Neuronal stem cell (in vitro differentiated cells): ENCODE data around the gene DHRS7.

Experiments used
- DNase-seq: peaks from one replicate; pipeline ENCODE4 v3.0.0-alpha.2; 2013; ENCODE audit warnings: low spot score
- H2AFZ ChIP-seq: one replicate; pipeline ENCODE4 v1.6.1; 2013; ENCODE audit warnings: mild to moderate bottlenecking, low read length, inconsistent platforms
- H2AK5ac ChIP-seq: 2 replicates; pipeline ENCODE4 v1.6.1; 2013; ENCODE audit warnings: low read depth, mild to moderate bottlenecking, inconsistent platforms, low read length, moderate library complexity, mixed read lengths
- H2BK120ac ChIP-seq: 2 replicates; pipeline ENCODE4 v1.6.1; 2013; ENCODE audit warnings: low read depth, mild to moderate bottlenecking, inconsistent platforms, low read length, moderate library complexity, mixed read lengths
- H2BK12ac ChIP-seq: one replicate; pipeline ENCODE4 v1.6.1; 2013; ENCODE audit warnings: low read length, inconsistent platforms
- H2BK15ac ChIP-seq: 2 replicates; pipeline ENCODE4 v1.6.1; 2013; ENCODE audit warnings: mild to moderate bottlenecking, low read length, inconsistent platforms, mixed read lengths
- H2BK5ac ChIP-seq: one replicate; pipeline ENCODE4 v1.6.1; 2013; ENCODE audit warnings: inconsistent platforms, mild to moderate bottlenecking, low read length, moderate library complexity
- H3K14ac ChIP-seq: one replicate; pipeline ENCODE4 v1.6.1; 2013; ENCODE audit warnings: low read length, inconsistent platforms
- H3K18ac ChIP-seq: 2 replicates; pipeline ENCODE4 v1.6.1; 2013; ENCODE audit warnings: low read length, inconsistent platforms
- H3K23ac ChIP-seq: 2 replicates; pipeline ENCODE4 v1.6.1; 2013; ENCODE audit warnings: low read depth, mild to moderate bottlenecking, mixed read lengths, low read length, inconsistent platforms; ENCODE audit not compliant: poor library complexity
- H3K27ac ChIP-seq: replicated peaks from 3 replicates; pipeline ENCODE4 v1.5.1; 2013; ENCODE audit warnings: low read length, inconsistent platforms
- H3K27me3 ChIP-seq, 3 experiments: 2 replicates each; pipeline ENCODE4 v1.6.1; 2013; ENCODE audit warnings: low read length in 3 of 3, mild to moderate bottlenecking in 2 of 3, inconsistent platforms in 1 of 3, low read depth in 1 of 3, mixed read lengths in 1 of 3, moderate library complexity in 1 of 3; ENCODE audit not compliant: control insufficient read depth in 3 of 3, insufficient read depth in 3 of 3
- H3K36me3 ChIP-seq, 2 donors: replicated peaks in 1 of 2; 2 replicates each; pipeline ENCODE4 v1.6.1; 2013; ENCODE audit warnings: low read length in 2 of 2; ENCODE audit not compliant: control insufficient read depth in 2 of 2, insufficient read depth in 2 of 2
- H3K4ac ChIP-seq: 2 replicates; pipeline ENCODE4 v1.6.1; 2013; ENCODE audit warnings: inconsistent platforms, mild to moderate bottlenecking, low read length, moderate library complexity
- H3K4me1 ChIP-seq, 2 donors: 1 replicate in 1 of 2; 2 replicates in 1 of 2; pipeline ENCODE4 v1.6.1; 2013; ENCODE audit warnings: low read length in 2 of 2, low read depth in 1 of 2; ENCODE audit not compliant: control insufficient read depth in 2 of 2, insufficient read depth in 1 of 2
- H3K4me2 ChIP-seq: one replicate; pipeline ENCODE4 v1.6.1; 2013; ENCODE audit warnings: mild to moderate bottlenecking, low read length, inconsistent platforms; ENCODE audit not compliant: insufficient read depth, poor library complexity, severe bottlenecking
- H3K4me3 ChIP-seq, 2 donors: 2 replicates each; pipeline ENCODE4 v1.5.1; 2013; ENCODE audit warnings: low read length in 2 of 2, mild to moderate bottlenecking in 2 of 2, inconsistent platforms in 1 of 2, moderate library complexity in 1 of 2
- H3K79me1 ChIP-seq: one replicate; pipeline ENCODE4 v1.6.1; 2013; ENCODE audit warnings: low read depth, mild to moderate bottlenecking, inconsistent platforms, low read length, moderate library complexity
- H3K9ac ChIP-seq: one replicate; pipeline ENCODE4 v1.6.1; 2013; ENCODE audit warnings: mild to moderate bottlenecking, low read depth, low read length, inconsistent platforms; ENCODE audit not compliant: poor library complexity
- H3K9me3 ChIP-seq, 2 donors: replicated peaks in 1 of 2; 2 replicates each; pipeline versions ENCODE3 to v1.6.1; 2013; ENCODE audit warnings: low read length in 2 of 2, mild to moderate bottlenecking in 2 of 2, inconsistent platforms in 1 of 2, low read depth in 1 of 2, mixed read lengths in 1 of 2, moderate library complexity in 1 of 2; ENCODE audit not compliant: control insufficient read depth in 2 of 2, insufficient read depth in 1 of 2
- H4K8ac ChIP-seq: one replicate; pipeline ENCODE4 v1.6.1; 2013; ENCODE audit warnings: low read depth, mild to moderate bottlenecking, inconsistent platforms, low read length, moderate library complexity
- H4K91ac ChIP-seq: one replicate; pipeline ENCODE4 v1.6.1; 2013; ENCODE audit warnings: low read length, low read depth, mild to moderate bottlenecking, inconsistent platforms; ENCODE audit not compliant: poor library complexity
- WGBS, 2 donors: extraction: QIAGEN DNeasy Blood & Tissue Kit; methylation state at CpG; one replicate each; pipeline ENCODE4 v1.1.7; 2013; ENCODE audit warnings: missing lambda C conversion rate in 2 of 2, mixed read lengths in 1 of 2; ENCODE audit not compliant: insufficient read length in 2 of 2, insufficient replicate concordance in 1 of 2; ENCODE audit errors: extremely low coverage in 2 of 2; 5-methylcytosine and 5-hydroxymethylcytosine counted together

The DHRS7 gene

GRCh38 chr14:60206249-60206670, 41.1 kb upstream of the DHRS7 start:
- Histone ChIP-seq H3K27me3 (peaks cover 0 to 11% (median 0%) of the 10 kb centered on the region in 3 experiments), H4K91ac (no peak overlapping the region), H3K4me3 (no peak overlapping the region), H3K27ac (no peak overlapping the region), H2AFZ (no peak overlapping the region), H3K4ac (no peak overlapping the region), H3K79me1 (no peaks in the 10 kb centered on the region), H3K4me2 (no peak overlapping the region), H2BK12ac (no peak overlapping the region), H3K23ac (no peak overlapping the region), H3K14ac (no peak overlapping the region), H3K18ac (no peak overlapping the region), H2BK5ac (no peak overlapping the region), H2BK120ac (no peak overlapping the region), H2BK15ac (no peak overlapping the region), H2AK5ac (no peak overlapping the region), H4K8ac (no peak overlapping the region), H3K4me1 (peaks cover 4 to 8% of the 10 kb centered on the region in 2 donors), H3K36me3 (no peaks in the 10 kb centered on the region), H3K9me3 (no peaks in the 10 kb centered on the region), H3K9ac (no peak overlapping the region)
- no peak for DNase-seq
- no CpG with 5 or more reads among the region's 7 CpGs for WGBS, 2 donors

GRCh38 chr14:60204843-60205774, 39.9 kb upstream of the DHRS7 start:
- Histone ChIP-seq H3K36me3 (no peaks in the 10 kb centered on the region), H3K4me1 (peaks cover 0 to 8% of the 10 kb centered on the region in 2 donors), H3K79me1 (no peaks in the 10 kb centered on the region)

DNA sequence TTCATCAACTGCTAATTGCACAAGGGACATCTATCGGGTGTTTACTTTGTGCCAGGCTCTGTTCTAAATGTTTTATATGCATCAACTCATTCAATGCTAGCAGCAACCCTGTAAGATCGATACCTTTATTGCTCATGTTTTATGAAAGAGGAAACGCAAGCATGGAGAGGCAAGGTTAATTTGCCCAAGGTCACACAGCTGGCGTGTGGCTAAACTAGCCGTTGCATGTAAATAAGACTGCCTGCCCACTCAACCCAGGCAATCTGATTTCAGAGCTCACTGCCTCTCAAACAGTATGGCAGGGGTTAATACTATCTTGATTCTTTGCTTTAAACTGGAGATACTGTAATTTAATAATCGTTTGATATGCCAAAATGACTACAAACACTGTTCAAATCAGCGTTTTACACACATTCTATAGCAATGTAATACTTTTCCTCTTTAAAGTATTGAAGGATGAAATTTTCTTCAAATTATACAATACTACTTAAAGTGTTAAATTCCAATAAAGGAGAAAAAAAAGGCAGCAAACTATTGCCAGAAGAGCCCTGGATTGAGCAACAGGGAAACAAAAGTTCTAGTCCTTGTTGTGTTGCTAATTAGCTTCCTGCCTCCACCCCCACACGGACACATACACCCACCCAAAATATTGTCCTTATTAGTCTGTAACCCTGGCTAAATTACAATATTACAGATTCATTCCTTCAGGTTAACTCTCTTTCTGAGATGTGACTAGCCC, 39.1 kb upstream of the DHRS7 start:
- no peak for DNase-seq
- peaks cover 0 to 11% (median 0%) of the 10 kb centered on the region in 3 experiments for H3K27me3 ChIP-seq

More at GRCh38 chr14:60204843-60205774, 39.9 kb upstream of the DHRS7 start:
- Histone ChIP-seq H3K23ac (no peak overlapping the region), H3K14ac (no peak overlapping the region), H3K4me3 (no peak overlapping the region), H2AK5ac (no peak overlapping the region), H3K27ac (no peak overlapping the region), H3K27me3 (peaks cover 0 to 11% (median 0%) of the 10 kb centered on the region in 3 experiments), H3K4me2 (no peak overlapping the region), H3K4ac (no peak overlapping the region), H3K9ac (no peak overlapping the region), H3K18ac (no peak overlapping the region), H4K91ac (no peak overlapping the region), H2BK12ac (no peak overlapping the region), H2AFZ (no peak overlapping the region), H3K9me3 (no peaks in the 10 kb centered on the region), H4K8ac (no peak overlapping the region), H2BK15ac (no peak overlapping the region), H2BK5ac (no peak overlapping the region), H2BK120ac (no peak overlapping the region)
- WGBS, 2 donors = no CpG with 5 or more reads among the region's 6 CpGs
- DNase-seq = no peak

GRCh38 chr14:60199321-60199720, 34.1 kb upstream of the DHRS7 start:
- no peak overlapping the region for H2AK5ac ChIP-seq
- no peak overlapping the region for H2BK120ac ChIP-seq
- peaks cover 0 to 5% of the 10 kb centered on the region in 2 donors for H3K9me3 ChIP-seq
- no peak overlapping the region for H3K9ac ChIP-seq
- H3K18ac ChIP-seq = no peak overlapping the region
- no peak overlapping the region for H3K14ac ChIP-seq
- no peak overlapping the region for H3K4me2 ChIP-seq
- no peak overlapping the region for H2BK15ac ChIP-seq
- no peak overlapping the region for H4K91ac ChIP-seq
- H3K23ac ChIP-seq = no peak overlapping the region
- no peak for DNase-seq
- H2BK12ac ChIP-seq = no peak overlapping the region
- no peak overlapping the region for H3K27ac ChIP-seq
- peaks cover 0 to 2% of the 10 kb centered on the region in 2 donors for H3K4me1 ChIP-seq
- H3K4me3 ChIP-seq = no peak overlapping the region
- no peaks in the 10 kb centered on the region for H3K36me3 ChIP-seq
- H4K8ac ChIP-seq = no peak overlapping the region
- H2BK5ac ChIP-seq = no peak overlapping the region
- no peak overlapping the region for H3K4ac ChIP-seq
- no peak overlapping the region for H2AFZ ChIP-seq
- no peaks in the 10 kb centered on the region for H3K79me1 ChIP-seq
- H3K27me3 ChIP-seq = peaks cover 0 to 8% (median 0%) of the 10 kb centered on the region in 3 experiments

More for the DNA sequence above, 39.1 kb upstream of the DHRS7 start:
- no peak overlapping the region for H2BK120ac ChIP-seq
- H2AK5ac ChIP-seq = no peak overlapping the region
- WGBS, 2 donors = no CpG with 5 or more reads among the region's 8 CpGs
- H3K23ac ChIP-seq = no peak overlapping the region
- no peaks in the 10 kb centered on the region for H3K79me1 ChIP-seq
- peaks cover 0 to 8% of the 10 kb centered on the region in 2 donors for H3K4me1 ChIP-seq
- H4K91ac ChIP-seq = no peak overlapping the region
- no peaks in the 10 kb centered on the region for H3K36me3 ChIP-seq
- H3K4me2 ChIP-seq = no peak overlapping the region
- H3K18ac ChIP-seq = no peak overlapping the region
- H2BK5ac ChIP-seq = no peak overlapping the region
- no peak overlapping the region for H3K14ac ChIP-seq
- no peak overlapping the region for H3K4ac ChIP-seq
- H3K9ac ChIP-seq = no peak overlapping the region
- no peak overlapping the region for H4K8ac ChIP-seq
- H3K4me3 ChIP-seq = no peak overlapping the region
- H2BK15ac ChIP-seq = no peak overlapping the region
- no peaks in the 10 kb centered on the region for H3K9me3 ChIP-seq
- H3K27ac ChIP-seq = no peak overlapping the region
- H2BK12ac ChIP-seq = no peak overlapping the region
- H2AFZ ChIP-seq = no peak overlapping the region
